HG02610 (cell line): ENCODE data around the gene EGLN2.
"Not testable (repeated sequence)": the region's sequence is repeated elsewhere in the genome, so short reads cannot be mapped to it uniquely, and the experiment has no call there.

Experiments used
- ATAC-seq: cut with Tn5 transposase; IDR thresholded peaks from one replicate; pipeline ENCODE4 v1.9.1; 2021; ENCODE audit warnings: mild to moderate bottlenecking, moderate library complexity; ENCODE audit not compliant: unreplicated experiment

The EGLN2 gene

DNA sequence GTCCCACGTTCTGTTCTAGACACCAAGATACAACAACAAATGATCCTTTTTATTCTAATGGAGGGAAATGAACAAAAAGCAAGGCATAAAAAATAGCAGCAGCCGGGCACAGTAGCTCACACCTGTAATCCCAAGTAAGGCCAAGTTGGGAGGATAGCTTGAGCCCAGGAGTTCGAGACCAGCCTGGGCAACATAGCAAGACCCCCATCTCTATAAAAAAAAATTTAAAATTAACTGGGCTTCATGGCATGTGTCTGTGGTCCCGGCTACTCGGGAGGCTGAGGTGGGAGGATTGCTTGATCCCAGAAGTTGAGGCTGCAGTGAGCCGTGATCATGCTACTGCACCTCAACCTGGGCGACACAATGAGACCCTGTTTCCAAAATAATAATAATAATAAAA is 22.6 kb upstream of the EGLN2 start:
- no peak for ATAC-seq

DNA sequence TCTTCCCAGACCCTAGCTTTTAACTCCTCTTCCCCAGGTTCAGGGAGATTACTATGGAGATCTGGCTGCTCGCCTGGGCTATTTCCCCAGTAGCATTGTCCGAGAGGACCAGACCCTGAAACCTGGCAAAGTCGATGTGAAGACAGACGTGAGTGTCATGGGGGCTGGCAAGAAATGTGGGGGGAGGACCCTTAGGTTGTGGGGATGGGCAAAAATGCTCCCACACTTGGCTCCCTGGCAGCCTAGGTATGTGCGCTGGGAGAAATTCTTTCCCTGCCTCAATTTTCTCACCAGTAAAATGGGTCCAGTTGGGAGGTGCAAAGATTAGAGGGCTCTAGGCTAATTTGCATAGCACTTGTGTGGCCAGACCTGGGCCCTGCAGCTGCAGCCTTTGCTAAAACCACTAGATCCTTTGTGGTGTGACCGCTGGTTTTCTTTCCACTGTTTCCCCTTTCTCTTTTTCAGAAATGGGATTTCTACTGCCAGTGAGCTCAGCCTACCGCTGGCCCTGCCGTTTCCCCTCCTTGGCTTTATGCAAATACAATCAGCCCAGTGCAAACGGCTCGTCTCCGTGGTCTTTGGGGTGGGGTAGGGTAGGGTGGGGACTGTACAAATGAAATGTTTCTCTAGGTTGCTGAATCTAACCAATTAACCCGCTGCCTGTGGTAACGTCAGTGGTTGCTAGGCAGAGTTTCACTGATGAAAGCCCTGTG is 21.9 kb upstream of the EGLN2 start:
- peak; percentile 58 for ATAC-seq

DNA sequence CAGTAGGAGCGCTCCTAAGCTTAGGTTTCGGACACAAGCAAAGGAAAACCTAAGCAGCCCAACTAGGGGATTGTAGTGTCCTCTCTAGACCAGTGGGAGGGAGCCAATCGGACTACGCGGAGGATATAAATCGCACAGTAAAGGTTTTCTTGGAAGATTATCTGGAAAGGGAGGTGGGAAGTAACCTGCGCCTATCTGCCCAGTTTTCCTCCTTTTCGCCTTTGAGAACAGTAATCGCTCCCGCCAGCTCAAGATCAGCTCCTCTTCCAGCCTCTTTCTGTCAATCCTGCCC is 21.4 kb upstream of the EGLN2 start:
- ATAC-seq = no peak

DNA sequence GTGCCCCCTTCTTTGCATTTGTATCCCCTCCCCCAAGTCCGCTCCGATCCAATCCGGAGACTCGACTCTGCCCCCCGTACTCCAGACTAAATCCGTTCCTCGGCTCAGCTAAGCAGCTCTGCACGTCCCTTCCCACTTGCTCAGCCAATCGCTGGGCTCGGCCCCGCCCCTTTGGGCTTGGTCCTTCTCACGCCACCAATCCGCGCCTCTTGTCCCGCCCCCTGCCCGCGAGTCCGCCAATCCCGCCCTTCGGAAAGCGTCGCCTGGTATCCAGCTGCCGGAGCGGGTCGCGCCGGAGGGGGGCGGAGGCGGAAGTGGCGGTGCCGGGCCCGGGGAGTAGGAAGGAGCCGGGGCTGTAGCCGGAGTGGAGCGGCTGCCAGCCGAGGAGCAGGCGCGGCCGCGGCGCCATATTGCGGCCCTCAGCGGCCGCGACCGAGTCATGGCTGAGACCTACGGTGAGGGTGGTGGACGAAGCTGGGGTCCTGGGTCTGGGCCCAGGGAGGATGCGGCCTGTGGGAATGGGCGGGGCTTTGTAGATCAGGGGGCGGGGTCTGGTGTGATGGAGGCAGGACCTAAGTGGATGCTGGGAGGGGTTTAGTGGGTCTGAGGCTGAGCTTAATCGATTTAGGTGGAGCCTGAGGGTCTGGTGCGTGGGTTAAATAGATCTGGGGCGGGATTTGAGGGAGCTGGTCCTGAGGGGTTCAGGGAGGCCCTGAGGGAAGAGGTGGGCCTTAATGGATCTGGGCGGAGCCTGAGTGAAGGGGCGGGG is 20.9 kb upstream of the EGLN2 start, which contains the start of gene RAB4B:
RAB4B (plus strand) TSS at position 311 of the 769 bp plus-strand sequence; CDS start at position 440, 129 bp downstream.
- ATAC-seq = peak; percentile 52

DNA sequence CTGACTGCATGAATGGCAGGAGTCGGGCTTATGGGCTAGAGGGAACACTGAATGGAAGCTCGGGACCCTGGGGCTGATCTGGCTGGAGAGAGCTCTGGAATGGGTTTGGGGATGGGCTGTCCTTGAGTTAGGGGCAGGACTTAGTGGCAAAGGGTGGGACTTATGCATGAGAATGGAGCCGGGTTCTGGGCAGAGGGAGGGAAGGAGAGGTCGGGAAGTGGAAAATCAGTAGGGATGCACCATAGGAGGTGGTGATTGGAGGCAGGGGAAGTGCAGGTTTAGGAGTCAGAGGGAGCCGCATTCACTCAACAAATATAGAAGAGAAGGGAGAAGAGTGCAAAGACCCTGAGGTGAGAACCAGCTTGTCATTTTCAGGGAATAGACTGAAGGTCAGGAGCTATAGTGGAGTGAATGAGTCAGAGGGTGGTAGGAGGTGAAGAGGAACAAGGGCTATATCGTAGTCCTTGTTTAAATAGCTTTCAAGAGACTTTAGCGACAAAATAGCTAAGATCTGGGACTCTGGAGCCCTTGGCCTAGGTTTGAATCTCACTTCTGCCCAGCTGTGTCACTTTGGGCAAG is 20.2 kb upstream of the EGLN2 start:
- ATAC-seq = no peak

DNA sequence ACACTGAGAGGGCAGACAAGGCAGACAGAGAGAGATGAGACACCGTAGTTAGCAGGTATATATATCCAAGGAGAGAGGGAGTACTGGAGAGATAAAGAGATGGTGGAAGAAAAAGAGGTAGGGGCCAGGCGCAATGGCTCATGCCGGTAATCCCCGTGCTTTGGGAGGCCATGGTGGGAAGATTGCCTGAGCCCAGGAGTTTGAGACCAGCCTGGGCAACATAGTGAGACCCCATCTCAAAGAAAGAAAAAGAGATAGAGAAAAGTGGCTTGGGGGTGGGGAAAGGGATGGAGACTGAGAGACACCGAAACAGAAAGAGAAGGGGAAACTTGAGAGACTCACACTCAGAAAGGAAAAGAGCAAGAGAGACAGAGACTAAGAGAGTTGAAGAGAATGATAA is 18.4 kb upstream of the EGLN2 start:
- no peak for ATAC-seq

DNA sequence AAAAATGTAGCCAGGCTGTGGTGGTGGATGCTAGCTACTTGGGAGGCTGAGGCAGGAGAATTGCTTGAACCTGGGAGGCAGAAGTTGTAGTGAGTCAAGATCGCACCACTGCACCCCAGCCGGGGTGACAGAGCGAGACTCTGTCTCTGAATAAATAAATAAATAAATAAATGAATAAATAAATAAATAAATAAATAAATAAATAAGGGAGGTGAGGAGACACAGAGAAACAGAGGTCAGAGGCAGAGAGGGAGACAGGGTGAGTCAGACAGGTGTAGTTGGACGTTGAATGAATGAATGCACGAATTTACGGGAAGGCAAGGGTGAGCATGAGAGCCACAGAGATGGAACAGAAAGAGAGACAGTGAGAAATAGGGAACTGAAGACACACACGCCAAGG is 17.9 kb upstream of the EGLN2 start:
- no peak for ATAC-seq

DNA sequence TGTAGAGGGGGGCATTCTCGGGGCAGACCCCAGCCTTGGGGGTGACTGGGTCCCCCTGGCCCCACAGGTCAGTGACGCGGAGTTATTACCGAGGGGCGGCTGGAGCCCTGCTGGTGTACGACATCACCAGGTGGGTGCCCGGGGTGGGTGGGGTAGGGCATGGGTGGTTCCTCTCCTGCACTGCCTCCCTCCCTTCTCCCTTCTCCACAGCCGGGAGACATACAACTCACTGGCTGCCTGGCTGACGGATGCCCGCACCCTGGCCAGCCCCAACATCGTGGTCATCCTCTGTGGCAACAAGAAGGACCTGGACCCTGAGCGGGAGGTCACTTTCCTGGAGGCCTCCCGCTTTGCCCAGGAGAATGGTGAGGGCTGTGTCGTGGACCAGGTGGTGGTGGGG is 15.3 kb upstream of the EGLN2 start:
- no peak for ATAC-seq

DNA sequence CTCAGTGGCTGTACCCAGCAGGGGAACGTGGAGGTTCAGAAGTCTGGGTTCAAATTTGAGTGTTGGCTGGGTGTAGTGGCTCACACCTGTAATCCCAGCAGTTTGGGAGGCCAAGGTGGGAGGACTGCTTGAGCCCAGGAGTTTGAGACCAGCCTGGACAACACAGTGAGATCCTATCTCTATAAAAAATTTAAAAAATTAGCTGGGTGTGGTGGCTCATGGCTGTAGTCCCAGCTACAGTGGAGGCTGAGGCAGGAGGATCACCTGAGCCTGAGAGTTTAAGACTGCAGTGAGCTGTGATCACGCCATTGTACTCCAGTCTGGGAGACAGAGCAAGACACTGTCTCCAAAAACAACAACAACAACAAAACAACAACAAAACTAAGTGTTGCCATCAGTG is 14.8 kb upstream of the EGLN2 start:
- not testable (repeated sequence) for ATAC-seq

DNA sequence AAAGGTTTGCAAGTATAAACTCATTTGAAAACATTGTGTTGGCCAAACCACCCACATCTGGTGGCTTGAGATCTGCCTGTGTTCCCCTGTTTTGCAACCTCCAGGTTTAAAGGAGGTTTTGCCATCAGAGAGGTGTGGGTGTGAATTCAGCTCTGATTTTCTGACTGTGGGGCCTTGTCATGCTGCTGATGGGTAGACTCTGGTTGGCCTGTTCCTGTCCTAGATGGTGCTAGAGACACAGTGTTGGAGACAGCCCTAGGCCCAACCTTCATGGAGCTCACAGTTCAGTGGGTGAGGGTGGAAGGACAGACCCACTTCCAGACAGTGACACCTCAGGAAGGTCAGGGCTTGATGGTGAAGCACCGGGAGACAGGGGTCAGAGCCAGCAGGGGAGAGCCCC is 13.5 kb upstream of the EGLN2 start:
- no peak for ATAC-seq

DNA sequence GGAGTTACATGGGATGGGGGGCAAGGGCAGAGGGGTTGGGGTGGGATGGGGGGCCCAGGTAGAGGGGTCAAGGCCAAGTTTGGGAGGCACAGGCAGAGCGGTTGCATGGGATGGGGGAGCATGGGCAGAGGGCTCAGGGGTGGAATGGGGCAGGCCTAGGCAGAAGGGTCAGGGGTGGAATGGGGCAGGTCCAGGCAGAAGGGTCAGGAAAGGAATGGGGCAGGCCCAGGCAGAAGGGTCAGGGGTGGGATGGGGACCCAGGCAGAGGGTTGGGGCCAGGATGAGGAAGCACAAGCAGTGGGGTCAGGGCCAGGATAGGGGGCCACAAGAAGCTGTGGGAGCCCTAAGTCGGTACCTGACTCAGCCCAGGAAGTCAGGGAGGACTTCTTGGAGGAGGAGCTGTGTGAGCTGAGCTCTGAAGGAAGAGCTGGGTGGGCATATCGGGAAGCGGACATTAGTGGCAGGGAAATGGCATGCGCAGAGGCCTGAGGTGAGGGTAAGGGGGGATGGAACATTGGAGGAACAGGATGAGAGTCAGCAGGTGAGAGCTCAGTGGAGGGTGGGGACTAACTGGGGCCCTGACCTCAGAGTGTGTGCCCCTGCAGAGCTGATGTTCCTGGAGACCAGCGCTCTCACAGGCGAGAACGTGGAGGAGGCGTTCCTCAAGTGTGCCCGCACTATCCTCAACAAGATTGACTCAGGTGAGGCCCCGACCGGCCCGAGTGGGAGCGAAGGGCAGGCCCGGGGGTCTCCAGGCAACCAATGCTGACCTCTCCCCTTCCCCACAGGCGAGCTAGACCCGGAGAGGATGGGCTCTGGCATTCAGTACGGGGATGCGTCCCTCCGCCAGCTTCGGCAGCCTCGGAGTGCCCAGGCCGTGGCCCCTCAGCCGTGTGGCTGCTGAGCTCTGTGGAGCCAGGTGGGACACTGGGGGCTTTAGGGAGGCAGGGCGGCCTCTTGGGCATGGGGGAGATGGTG is 12.6 kb upstream of the EGLN2 start:
- no peak for ATAC-seq

DNA sequence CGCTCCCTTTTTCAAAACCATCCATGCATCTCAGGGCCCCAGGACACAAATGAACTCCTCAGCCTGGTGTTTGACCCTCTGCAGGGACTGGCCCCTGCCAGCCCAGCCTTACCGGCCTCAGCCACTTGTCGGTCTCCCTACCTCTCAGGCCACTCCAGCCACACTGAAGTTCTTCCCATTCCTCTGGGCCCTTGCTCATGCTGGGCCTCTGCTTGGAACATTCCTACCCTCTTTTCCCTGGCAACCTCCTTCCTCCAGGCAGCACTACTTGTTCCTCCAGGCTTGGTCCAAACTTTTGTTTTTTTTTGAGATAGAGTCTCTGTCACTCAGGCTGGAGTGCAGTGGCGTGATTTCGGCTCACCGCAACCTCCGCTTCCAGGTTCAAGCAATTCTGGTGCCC is 7.6 kb upstream of the EGLN2 start:
- no peak for ATAC-seq

DNA sequence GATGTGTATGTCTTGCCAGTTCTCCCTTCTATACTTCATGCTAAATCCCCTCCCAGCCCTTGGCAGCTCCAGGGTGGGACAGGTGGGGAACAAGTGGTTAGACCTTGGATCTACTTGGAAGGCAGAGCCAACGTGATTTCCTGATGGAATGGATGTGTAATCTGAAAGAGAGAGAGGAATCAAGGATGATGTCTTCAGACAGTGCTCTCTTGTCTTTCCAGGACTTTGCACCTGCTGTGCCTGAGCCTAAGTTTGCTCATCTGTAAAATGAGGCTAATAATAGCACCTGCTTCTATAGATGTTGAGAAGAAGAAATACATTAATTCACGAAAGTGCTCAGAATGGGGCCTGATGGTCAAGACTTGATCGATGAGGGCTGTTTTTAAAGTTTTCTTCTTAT is 7.0 kb upstream of the EGLN2 start:
- ATAC-seq = no peak

DNA sequence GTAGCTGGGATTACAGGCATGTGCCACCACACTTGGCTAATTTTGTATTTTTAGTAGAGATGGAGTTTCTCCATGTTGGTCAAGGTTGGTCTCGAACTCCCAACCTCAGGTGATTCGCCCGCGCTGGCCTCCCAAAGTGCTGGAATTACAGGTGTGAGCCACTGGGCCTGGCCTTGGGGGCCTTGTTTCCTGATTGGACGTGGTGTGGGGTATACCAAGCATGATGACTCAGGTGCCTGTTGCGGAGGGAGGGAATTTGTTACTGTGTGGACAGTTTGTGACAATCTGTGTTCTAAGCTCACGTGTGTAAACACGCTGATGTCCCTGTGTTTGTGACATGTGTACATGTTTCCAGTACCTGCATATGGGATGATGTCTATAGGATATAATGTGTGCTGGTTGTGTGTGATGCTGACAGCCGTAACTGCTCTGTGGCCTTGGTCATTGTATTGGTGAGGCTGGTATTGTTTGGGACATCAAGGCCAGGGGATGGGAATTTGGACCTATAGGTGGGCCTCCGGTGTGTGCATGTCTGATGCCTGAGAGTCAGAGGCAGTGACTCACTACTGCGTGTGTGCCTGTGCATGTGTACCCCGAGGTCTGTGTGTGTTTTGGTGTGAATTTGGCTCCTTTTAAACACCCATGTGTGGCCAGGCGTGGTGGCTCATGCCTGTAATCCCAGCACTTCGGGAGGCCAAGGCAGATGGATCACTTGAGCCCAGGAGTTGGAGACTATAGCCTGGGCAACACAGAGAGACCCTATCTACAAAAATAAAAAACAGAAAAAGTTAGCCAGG is 1.6 kb upstream of the EGLN2 start:
- ATAC-seq = no peak

DNA sequence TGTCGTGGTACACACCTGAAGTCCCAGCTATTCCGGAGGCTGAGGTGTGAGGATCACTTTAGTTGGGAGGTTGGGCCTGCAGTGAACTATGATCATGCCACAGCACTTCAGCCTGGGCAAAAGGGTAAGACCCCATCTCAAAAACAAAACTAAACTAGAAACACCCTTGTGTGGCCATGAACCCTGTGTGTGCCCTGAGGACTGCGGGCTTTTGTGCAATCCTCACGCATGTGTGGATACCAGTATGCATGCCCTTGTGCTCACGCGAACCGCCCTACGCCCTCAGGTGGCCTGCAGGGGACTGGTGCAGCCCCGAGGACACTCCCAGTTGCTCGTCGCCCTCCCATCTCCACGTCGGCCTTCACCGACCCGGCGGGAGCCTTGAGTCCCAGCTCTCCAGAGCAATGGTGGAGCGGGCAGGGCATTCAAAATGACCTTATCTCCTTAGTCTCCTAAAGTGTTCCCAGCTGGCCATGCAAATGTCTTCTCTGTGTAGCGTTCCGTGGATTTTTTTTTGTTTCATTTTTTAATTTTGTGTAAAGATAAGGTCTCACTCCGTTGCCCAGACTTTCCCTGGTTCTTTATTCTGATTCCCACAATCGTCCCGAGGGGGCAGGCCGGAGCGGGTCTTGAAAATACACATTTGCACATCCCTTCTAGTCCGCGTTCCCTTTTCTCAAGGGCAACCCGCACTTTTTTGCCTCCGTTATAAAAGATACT is 868 bp upstream of the EGLN2 start:
- no peak for ATAC-seq

DNA sequence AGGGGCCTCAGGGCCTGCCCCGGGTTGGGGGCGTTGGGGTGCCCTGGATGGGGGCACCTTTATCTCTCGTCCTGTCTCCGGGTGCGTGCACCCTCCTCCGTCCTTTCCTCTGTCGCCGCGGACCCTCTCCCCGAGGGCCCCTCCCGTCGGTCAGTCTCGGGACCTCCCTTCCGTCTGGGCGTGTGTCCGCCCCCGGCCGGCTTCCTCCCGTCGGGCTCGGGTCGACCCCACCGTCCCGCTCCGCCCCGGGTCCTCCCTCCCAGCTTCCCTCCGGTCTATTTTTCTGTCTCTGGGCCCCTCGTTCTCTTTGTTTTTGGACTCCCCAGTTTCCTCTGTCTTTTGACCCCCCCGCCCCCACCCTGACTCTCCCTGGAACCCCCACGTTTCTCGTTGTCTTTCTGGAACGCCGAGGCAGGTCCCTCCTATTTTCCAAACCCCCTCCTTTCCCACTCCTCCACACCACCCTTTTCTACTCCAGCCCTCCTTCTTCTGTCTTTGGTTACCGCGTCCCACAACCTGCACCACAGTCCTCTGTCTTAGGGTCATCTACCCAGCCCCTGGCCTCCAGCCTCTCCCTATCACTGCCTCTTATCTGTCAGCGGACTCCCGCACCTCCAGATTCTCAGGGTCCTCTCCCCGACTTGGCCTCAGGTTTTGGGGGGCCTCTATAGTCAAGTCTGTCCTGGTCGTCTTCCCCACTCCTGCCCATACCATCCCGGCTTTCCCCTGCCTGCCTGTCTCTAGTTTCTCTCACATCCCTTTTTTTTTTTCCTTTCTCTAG is 757 bp downstream of the EGLN2 start:
- no peak for ATAC-seq

DNA sequence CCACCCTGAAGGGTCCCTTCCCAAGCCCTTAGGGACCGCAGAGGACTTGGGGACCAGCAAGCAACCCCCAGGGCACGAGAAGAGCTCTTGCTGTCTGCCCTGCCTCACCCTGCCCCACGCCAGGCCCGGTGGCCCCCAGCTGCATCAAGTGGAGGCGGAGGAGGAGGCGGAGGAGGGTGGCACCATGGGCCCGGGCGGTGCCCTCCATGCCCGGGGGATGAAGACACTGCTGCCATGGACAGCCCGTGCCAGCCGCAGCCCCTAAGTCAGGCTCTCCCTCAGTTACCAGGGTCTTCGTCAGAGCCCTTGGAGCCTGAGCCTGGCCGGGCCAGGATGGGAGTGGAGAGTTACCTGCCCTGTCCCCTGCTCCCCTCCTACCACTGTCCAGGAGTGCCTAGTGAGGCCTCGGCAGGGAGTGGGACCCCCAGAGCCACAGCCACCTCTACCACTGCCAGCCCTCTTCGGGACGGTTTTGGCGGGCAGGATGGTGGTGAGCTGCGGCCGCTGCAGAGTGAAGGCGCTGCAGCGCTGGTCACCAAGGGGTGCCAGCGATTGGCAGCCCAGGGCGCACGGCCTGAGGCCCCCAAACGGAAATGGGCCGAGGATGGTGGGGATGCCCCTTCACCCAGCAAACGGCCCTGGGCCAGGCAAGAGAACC is 1.5 kb downstream of the EGLN2 start:
- no peak for ATAC-seq

DNA sequence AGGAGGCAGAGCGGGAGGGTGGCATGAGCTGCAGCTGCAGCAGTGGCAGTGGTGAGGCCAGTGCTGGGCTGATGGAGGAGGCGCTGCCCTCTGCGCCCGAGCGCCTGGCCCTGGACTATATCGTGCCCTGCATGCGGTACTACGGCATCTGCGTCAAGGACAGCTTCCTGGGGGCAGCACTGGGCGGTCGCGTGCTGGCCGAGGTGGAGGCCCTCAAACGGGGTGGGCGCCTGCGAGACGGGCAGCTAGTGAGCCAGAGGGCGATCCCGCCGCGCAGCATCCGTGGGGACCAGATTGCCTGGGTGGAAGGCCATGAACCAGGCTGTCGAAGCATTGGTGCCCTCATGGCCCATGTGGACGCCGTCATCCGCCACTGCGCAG is 2.0 kb downstream of the EGLN2 start:
- no peak for ATAC-seq
